Mucosa of rectum (tissue), 2 donors: ENCODE measurements around the gene CBLC.
A peak's percentile ranks its signal among the peaks of the same experiment; 100 is the strongest.
"Not testable (repeated sequence)": the region's sequence is repeated elsewhere in the genome, so short reads cannot be mapped to it uniquely, and the experiment has no call there.

ENCODE experiments used
- H3K27ac ChIP-seq, 2 donors: one replicate each; pipeline ENCODE4 v1.7.0; 2013; ENCODE audit warnings: inconsistent platforms in 2 of 2, low read depth in 2 of 2, low read length in 2 of 2
- H3K27me3 ChIP-seq, 2 donors: one replicate each; pipeline ENCODE4 v1.7.0; 2013; ENCODE audit warnings: low read length in 2 of 2; ENCODE audit not compliant: control insufficient read depth in 2 of 2, insufficient read depth in 2 of 2
- H3K36me3 ChIP-seq, 2 donors: one replicate each; pipeline ENCODE4 v1.7.0; 2013; ENCODE audit warnings: low read length in 2 of 2; ENCODE audit not compliant: control insufficient read depth in 2 of 2, insufficient read depth in 2 of 2
- H3K4me1 ChIP-seq, 2 donors: one replicate each; pipeline ENCODE4 v1.7.0; 2013; ENCODE audit warnings: low read length in 2 of 2, mild to moderate bottlenecking in 1 of 2; ENCODE audit not compliant: control insufficient read depth in 2 of 2, insufficient read depth in 2 of 2
- H3K4me3 ChIP-seq, 2 donors: one replicate each; pipeline ENCODE4 v1.7.0; 2013; ENCODE audit warnings: low read length in 2 of 2
- H3K9ac ChIP-seq, 2 donors: one replicate each; pipeline ENCODE4 v1.7.0; 2013; ENCODE audit warnings: low read length in 2 of 2, low read depth in 1 of 2, mild to moderate bottlenecking in 1 of 2
- H3K9me3 ChIP-seq, 2 donors: one replicate each; pipeline ENCODE4 v1.7.0; 2013; ENCODE audit warnings: low read length in 2 of 2; ENCODE audit not compliant: control insufficient read depth in 2 of 2
- donor health status: healthy.
- donor health status: Normal muscosa, but diverticular disease.

The CBLC gene

GRCh38 chr19:44765033-44765948, 12.4 kb upstream of the CBLC start:
- Histone ChIP-seq H3K36me3 (peaks cover 2 to 3% of the 10 kb centered on the region in 2 donors), H3K4me1 (peaks cover 16 to 22% of the 10 kb centered on the region in 2 donors), H3K27ac (peak overlapping the region; percentile 78 to 79), H3K27me3 (no peaks in the 10 kb centered on the region), H3K9me3 (no peaks in the 10 kb centered on the region), H3K9ac (peak overlapping the region; percentile 34 to 50), H3K4me3 (no peak overlapping the region)

- Histone ChIP-seq H3K9me3 (no peaks in the 10 kb centered on the region), H3K27ac (peak overlapping the region; percentile 78 to 79), H3K36me3 (no peaks in the 10 kb centered on the region), H3K27me3 (no peaks in the 10 kb centered on the region), H3K9ac (no peak overlapping the region), H3K4me1 (peaks cover 18 to 22% of the 10 kb centered on the region in 2 donors), H3K4me3 (no peak overlapping the region)
Measured at GRCh38 chr19:44765949-44766335, 11.7 kb upstream of the CBLC start.

DNA sequence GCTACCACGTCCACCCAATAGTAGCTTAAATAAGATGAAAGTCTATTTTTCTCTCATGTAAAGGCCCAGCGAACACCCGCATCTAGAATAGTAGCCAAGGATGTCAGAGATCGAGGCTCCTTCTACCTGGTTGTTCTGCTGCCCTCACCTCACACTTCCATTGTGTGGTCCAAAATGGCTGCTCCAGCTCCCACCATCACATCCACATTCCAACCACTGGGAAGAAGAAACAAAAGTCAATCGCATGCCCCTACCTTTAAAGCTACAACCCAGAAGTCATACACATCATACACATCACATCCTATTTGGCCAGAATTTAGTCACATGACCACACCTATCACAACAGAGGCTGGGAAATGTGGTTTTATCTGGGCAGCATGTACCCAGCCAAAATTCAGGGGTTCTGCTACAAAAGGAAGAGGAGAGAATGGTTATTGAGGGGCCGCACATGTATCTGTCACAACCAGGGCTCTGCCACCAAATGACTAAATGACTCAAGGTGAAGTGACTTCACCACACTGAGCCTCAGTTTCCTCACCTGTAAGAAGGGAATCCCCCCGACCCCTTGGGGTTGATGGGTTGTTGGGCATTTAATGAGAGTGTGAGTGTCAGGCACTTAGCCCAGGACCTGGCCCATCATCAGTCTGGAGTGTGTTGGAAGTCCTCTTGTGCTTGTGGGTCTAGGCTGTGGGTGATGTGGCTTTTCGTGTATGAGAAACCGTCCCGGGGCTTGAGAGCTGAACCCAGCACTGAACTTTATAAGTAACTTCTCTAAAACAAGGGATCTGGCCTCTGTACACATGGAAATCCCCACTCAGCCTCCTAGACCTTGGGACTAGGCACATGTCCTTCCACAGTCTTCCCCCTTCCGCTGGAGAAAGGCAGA, 10.2 kb upstream of the CBLC start:
- Histone ChIP-seq H3K9me3 (no peaks in the 10 kb centered on the region), H3K9ac (no peak overlapping the region), H3K4me3 (no peak overlapping the region), H3K27ac (no peak overlapping the region), H3K27me3 (no peaks in the 10 kb centered on the region), H3K36me3 (no peaks in the 10 kb centered on the region), H3K4me1 (peaks cover 18 to 22% of the 10 kb centered on the region in 2 donors)

DNA sequence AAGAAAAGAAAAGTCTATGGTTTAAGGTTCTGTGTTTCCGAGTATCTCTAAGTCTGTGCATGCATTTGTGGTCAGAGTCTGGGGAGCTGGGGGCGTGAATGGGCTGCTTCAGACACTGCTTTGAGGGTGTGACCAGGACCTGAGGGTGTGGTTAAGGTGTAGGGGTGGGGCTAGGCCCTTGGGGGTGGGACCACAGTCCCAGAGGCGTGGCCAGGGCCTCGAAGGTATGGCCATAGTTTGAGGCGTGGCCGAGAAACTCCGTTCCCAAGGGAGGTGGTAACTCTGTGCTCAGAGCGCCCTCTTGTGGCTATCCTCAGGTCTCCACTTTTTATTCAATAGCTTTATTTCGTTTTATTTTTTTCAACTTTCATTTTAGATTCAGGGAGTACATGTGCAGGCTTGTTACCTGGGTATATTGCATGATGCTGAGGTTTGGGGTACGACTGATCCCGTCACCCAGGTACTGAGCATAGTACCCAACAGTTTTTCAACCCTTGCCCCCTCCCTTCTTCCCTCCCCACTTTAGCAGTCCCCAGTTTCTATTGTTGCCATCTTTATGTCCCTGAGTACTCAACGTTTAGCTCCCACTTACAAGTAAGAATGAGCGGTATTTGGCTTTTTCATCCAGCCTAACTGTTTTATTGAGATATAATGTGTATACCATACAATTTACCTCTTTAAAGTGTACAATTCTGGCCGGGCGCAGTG, 7.0 kb upstream of the CBLC start:
- no peaks in the 10 kb centered on the region for H3K36me3 ChIP-seq
- no peaks in the 10 kb centered on the region for H3K27me3 ChIP-seq
- peak overlapping the region; percentile 9 to 61 for H3K27ac ChIP-seq
- peak overlapping the region in 1 of 2 donors; percentile 15 for H3K9ac ChIP-seq
- no peaks in the 10 kb centered on the region for H3K9me3 ChIP-seq
- peak overlapping the region in 1 of 2 donors; percentile 48 for H3K4me3 ChIP-seq
- peaks cover 13 to 18% of the 10 kb centered on the region in 2 donors for H3K4me1 ChIP-seq

DNA sequence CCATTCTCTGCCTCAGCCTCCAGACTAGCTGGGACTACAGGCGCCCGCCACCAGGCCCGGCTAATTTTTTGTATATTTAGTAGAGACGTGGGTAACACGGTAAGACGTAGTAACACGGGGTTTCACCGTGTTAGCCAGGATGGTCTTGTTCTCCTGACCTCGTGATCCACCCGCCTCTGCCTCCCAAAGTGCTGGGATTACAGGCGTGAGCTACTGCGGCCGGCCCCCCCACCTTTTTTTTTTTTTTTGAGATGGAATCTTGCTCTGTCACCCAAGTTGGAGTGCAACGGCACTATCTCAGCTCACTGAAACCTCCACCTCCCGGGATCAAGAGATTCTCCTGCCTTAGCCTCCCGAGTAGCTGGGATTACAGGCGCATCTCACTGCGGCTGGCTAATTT, 5.5 kb upstream of the CBLC start:
- H3K9ac ChIP-seq: not testable (repeated sequence)

DNA sequence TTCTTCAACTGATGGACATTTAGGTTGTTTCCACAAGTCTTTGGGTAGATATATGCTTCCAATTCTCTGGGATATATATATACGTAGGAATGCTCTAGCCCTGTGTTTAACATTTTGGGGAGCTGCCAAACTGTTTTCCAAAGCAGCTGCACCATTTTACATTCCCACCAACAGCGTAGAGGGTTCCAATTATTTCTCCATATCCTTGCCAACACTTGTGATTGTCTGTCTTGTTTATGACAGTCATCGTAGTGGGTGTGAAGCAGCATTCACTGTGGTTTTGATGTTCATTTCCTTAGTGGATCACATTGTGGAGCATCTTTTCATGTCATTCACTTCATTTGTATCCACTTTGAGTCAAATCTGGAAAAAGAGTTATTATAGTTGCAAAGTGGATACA, 4.7 kb upstream of the CBLC start:
- H3K4me3 ChIP-seq: no peak overlapping the region
- peaks cover 20 to 24% of the 10 kb centered on the region in 2 donors for H3K4me1 ChIP-seq
- no peak overlapping the region for H3K9ac ChIP-seq
- no peaks in the 10 kb centered on the region for H3K36me3 ChIP-seq
- H3K27ac ChIP-seq: no peak overlapping the region
- no peaks in the 10 kb centered on the region for H3K27me3 ChIP-seq
- H3K9me3 ChIP-seq: no peaks in the 10 kb centered on the region

More for the DNA sequence above, 5.5 kb upstream of the CBLC start:
- not testable (repeated sequence) for H3K4me3 ChIP-seq, H3K27me3 ChIP-seq, H3K9me3 ChIP-seq, H3K36me3 ChIP-seq, H3K27ac ChIP-seq
- H3K4me1 ChIP-seq: peaks cover 20 to 24% of the 10 kb centered on the region in 2 donors

DNA sequence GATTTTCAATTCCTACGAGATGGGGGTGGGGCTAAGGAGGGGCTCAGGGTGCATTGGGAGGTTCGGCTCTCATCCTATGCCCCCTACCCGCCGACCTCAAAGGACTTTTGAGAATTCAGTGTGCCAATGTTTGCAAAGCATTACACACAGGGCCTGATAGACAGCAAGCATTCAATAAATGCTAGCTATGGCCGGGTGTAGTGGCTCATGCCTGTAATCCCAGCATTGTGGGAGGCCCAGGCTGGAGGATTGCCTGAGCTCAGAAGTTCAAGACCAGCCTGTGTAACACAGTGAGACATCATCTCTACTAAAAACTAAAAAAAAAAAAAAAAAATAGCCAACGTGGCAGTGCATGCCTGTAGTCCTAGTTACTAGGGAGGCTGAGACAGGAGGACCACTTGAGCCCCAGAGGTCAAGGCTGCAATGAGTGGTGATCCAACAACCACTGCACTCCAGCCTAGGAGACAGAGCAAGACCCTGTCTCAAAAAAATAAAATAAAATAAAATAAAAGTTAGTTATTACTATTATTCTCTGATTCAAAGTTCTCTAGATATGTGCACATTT, 1.9 kb upstream of the CBLC start:
- Histone ChIP-seq H3K4me3 (peak overlapping the region in 1 of 2 donors; percentile 26), H3K36me3 (peaks cover 0 to under 1% of the 10 kb centered on the region in 2 donors), H3K4me1 (peaks cover 16 to 33% of the 10 kb centered on the region in 2 donors), H3K9me3 (no peaks in the 10 kb centered on the region), H3K27ac (peak overlapping the region; percentile 90 to 98), H3K27me3 (no peaks in the 10 kb centered on the region), H3K9ac (peak overlapping the region in 1 of 2 donors; percentile 27)

GRCh38 chr19:44776402-44777096, 1.1 kb upstream of the CBLC start:
- Histone ChIP-seq H3K27ac (peak overlapping the region; percentile 90 to 98), H3K4me3 (peak overlapping the region; percentile 27 to 65), H3K9me3 (no peaks in the 10 kb centered on the region)

DNA sequence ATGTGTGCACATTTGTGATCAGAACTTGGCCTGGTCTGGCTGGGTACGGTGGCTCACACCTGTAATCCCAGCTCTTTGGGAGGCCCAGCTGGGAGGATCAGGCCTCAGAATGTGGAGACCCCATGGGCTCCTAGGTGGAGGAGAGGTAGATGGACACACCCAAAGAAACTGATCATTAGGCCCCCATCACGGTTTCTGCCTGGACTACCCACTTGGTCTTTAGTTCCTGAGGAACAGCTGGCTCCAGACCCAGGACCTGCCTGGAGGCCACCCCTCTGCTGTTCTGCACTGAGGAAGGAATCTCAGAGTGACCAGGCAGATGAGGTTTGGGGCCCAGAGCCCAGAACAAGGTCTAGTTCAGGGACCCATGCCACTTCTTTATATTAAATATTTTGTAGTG, 1.5 kb downstream of the CBLC start:
- Histone ChIP-seq H3K27ac (peak overlapping the region in 1 of 2 donors; percentile 52), H3K4me1 (peaks cover 17 to 32% of the 10 kb centered on the region in 2 donors), H3K27me3 (no peaks in the 10 kb centered on the region), H3K4me3 (peak overlapping the region; percentile 38 to 50), H3K9ac (peak overlapping the region in 1 of 2 donors; percentile 53), H3K9me3 (no peaks in the 10 kb centered on the region), H3K36me3 (peaks cover 3 to 12% of the 10 kb centered on the region in 2 donors)

More at GRCh38 chr19:44776402-44777096, 1.1 kb upstream of the CBLC start:
- peaks cover 0 to 5% of the 10 kb centered on the region in 2 donors for H3K36me3 ChIP-seq
- H3K4me1 ChIP-seq: peaks cover 19 to 37% of the 10 kb centered on the region in 2 donors
- peak overlapping the region; percentile 43 to 94 for H3K9ac ChIP-seq
- no peaks in the 10 kb centered on the region for H3K27me3 ChIP-seq
